Measurements from ENCODE around the gene DKK3. TPM values are rescaled to one million over a fixed set of nuclear protein-coding genes. Genes with fewer than 3 reads are reported as not detected.
A peak's percentile ranks its signal among the peaks of the same experiment; 100 is the strongest.

Gene DKK3
- total RNA-seq, 1 donor from 2014 or later: 23.9 TPM

- H3K4me1 ChIP-seq: peaks cover 11% of the 10 kb centered on the region
- no peak overlapping the region for H3K9ac ChIP-seq
- no peak overlapping the region for H3K4me3 ChIP-seq
- no peak overlapping the region for H3K4me3 Mint-ChIP-seq
- peaks cover 23% of the 10 kb centered on the region for H3K4me1 Mint-ChIP-seq
- H2AFZ ChIP-seq (replicated peaks): peak overlapping the region; percentile 51
- H3K27ac ChIP-seq: no peak overlapping the region
- no peak for TF ChIP-seq EZH2phosphoT487 (IDR thresholded peaks at IDR 0.05)
- no peak for TF ChIP-seq CTCF (IDR thresholded peaks at IDR 0.05)
- TF ChIP-seq EZH2 (IDR thresholded peaks at IDR 0.05): no peak
- no peaks in the 10 kb centered on the region for H3F3A ChIP-seq (ENCODE audit: low read depth)
- no peaks in the 10 kb centered on the region for H3K27me3 ChIP-seq
- H3K4me2 ChIP-seq: no peak overlapping the region
- H3K27ac Mint-ChIP-seq: peak overlapping the region; percentile 21
- H3K9me3 Mint-ChIP-seq: peaks cover 28% of the 10 kb centered on the region
- H3K27me3 Mint-ChIP-seq (ENCODE audit: insufficient read depth, low read depth): peaks cover 9% of the 10 kb centered on the region
- no peaks in the 10 kb centered on the region for H3K36me3 ChIP-seq
- peaks cover 3% of the 10 kb centered on the region for H3K9me3 ChIP-seq (ENCODE audit: low read depth)
- no peaks in the 10 kb centered on the region for H4K20me1 ChIP-seq (ENCODE audit: low read depth)
- peak; percentile 33 for DNase-seq (ENCODE audit: low spot score)
- H3K36me3 Mint-ChIP-seq: peaks cover 4% of the 10 kb centered on the region
- no peaks in the 10 kb centered on the region for H3K79me2 ChIP-seq (ENCODE audit: low read depth)
Measured at GRCh38 chr11:12019337-12019736, 10.9 kb upstream of the DKK3 start.

- Histone ChIP-seq H3K36me3 (no peaks in the 10 kb centered on the region), H4K20me1 (ENCODE audit: low read depth) (no peaks in the 10 kb centered on the region), H3K9me3 (ENCODE audit: low read depth) (no peaks in the 10 kb centered on the region), H3K4me2 (no peak overlapping the region), H3K4me3 (no peak overlapping the region), H3K9ac (no peak overlapping the region), H3K4me1 (peaks cover 11% of the 10 kb centered on the region), H2AFZ (replicated peaks) (no peak overlapping the region), H3F3A (ENCODE audit: low read depth) (no peaks in the 10 kb centered on the region), H3K79me2 (ENCODE audit: low read depth) (no peaks in the 10 kb centered on the region), H3K27ac (no peak overlapping the region), H3K27me3 (no peaks in the 10 kb centered on the region)
- no peak overlapping the region for H3K4me3 Mint-ChIP-seq
- H3K4me1 Mint-ChIP-seq: peaks cover 23% of the 10 kb centered on the region
- TF ChIP-seq EZH2phosphoT487 (IDR thresholded peaks at IDR 0.05): no peak
- H3K27me3 Mint-ChIP-seq (ENCODE audit: insufficient read depth, low read depth): peaks cover 7% of the 10 kb centered on the region
- no peak overlapping the region for H3K27ac Mint-ChIP-seq
- peaks cover 15% of the 10 kb centered on the region for H3K9me3 Mint-ChIP-seq
- peaks cover 4% of the 10 kb centered on the region for H3K36me3 Mint-ChIP-seq
- no peak for DNase-seq (ENCODE audit: low spot score)
Measured at GRCh38 chr11:12017865-12018453, 9.5 kb upstream of the DKK3 start.

GRCh38 chr11:12017243-12017678, 8.8 kb upstream of the DKK3 start:
- peaks cover 11% of the 10 kb centered on the region for H3K4me1 ChIP-seq
- no peaks in the 10 kb centered on the region for H3K27me3 ChIP-seq
- no peaks in the 10 kb centered on the region for H3F3A ChIP-seq (ENCODE audit: low read depth)
- H3K27ac ChIP-seq: no peak overlapping the region
- Mint-ChIP-seq H3K36me3 (no peaks in the 10 kb centered on the region), H3K27me3 (ENCODE audit: insufficient read depth, low read depth) (peaks cover 3% of the 10 kb centered on the region), H3K9me3 (peaks cover 12% of the 10 kb centered on the region), H3K4me1 (peaks cover 23% of the 10 kb centered on the region), H3K27ac (no peak overlapping the region), H3K4me3 (no peak overlapping the region)
- no peaks in the 10 kb centered on the region for H3K9me3 ChIP-seq (ENCODE audit: low read depth)
- H4K20me1 ChIP-seq (ENCODE audit: low read depth): no peaks in the 10 kb centered on the region
- no peak for DNase-seq (ENCODE audit: low spot score)
- H3K36me3 ChIP-seq: no peaks in the 10 kb centered on the region
- no peak overlapping the region for H2AFZ ChIP-seq (replicated peaks)
- no peak overlapping the region for H3K4me2 ChIP-seq
- no peak for TF ChIP-seq EZH2 (IDR thresholded peaks at IDR 0.05)
- no peak for TF ChIP-seq CTCF (IDR thresholded peaks at IDR 0.05)
- TF ChIP-seq EZH2phosphoT487 (IDR thresholded peaks at IDR 0.05): no peak
- no peaks in the 10 kb centered on the region for H3K79me2 ChIP-seq (ENCODE audit: low read depth)
- no peak overlapping the region for H3K9ac ChIP-seq
- H3K4me3 ChIP-seq: no peak overlapping the region

GRCh38 chr11:12016246-12016645, 7.8 kb upstream of the DKK3 start:
- H3F3A ChIP-seq (ENCODE audit: low read depth): no peaks in the 10 kb centered on the region
- Mint-ChIP-seq H3K27me3 (ENCODE audit: insufficient read depth, low read depth) (peaks cover 3% of the 10 kb centered on the region), H3K4me1 (peaks cover 23% of the 10 kb centered on the region), H3K27ac (no peak overlapping the region), H3K36me3 (no peaks in the 10 kb centered on the region), H3K9me3 (peaks cover 3% of the 10 kb centered on the region), H3K4me3 (no peak overlapping the region)
- H3K4me1 ChIP-seq: peaks cover 11% of the 10 kb centered on the region
- TF ChIP-seq EZH2 (IDR thresholded peaks at IDR 0.05) (no peak), CTCF (IDR thresholded peaks at IDR 0.05) (no peak), EZH2phosphoT487 (IDR thresholded peaks at IDR 0.05) (no peak)
- H4K20me1 ChIP-seq (ENCODE audit: low read depth): no peaks in the 10 kb centered on the region
- no peaks in the 10 kb centered on the region for H3K9me3 ChIP-seq (ENCODE audit: low read depth)
- no peaks in the 10 kb centered on the region for H3K27me3 ChIP-seq
- H3K27ac ChIP-seq: no peak overlapping the region
- no peak overlapping the region for H3K9ac ChIP-seq
- H3K79me2 ChIP-seq (ENCODE audit: low read depth): no peaks in the 10 kb centered on the region
- DNase-seq (ENCODE audit: low spot score): no peak
- H3K36me3 ChIP-seq: no peaks in the 10 kb centered on the region
- no peak overlapping the region for H3K4me3 ChIP-seq
- no peak overlapping the region for H2AFZ ChIP-seq (replicated peaks)
- no peak overlapping the region for H3K4me2 ChIP-seq

All from neural progenitor cell (in vitro differentiated cells).